Measurements from ENCODE around the gene WNT3. TPM values are rescaled to one million over a fixed set of nuclear protein-coding genes. Genes with fewer than 3 reads are reported as not detected.

Gene WNT3
- polyA plus RNA-seq, 2 of the 4 experiments (the other 2 are of a cell fraction) = 8.3 to 10.8 TPM

DNA sequence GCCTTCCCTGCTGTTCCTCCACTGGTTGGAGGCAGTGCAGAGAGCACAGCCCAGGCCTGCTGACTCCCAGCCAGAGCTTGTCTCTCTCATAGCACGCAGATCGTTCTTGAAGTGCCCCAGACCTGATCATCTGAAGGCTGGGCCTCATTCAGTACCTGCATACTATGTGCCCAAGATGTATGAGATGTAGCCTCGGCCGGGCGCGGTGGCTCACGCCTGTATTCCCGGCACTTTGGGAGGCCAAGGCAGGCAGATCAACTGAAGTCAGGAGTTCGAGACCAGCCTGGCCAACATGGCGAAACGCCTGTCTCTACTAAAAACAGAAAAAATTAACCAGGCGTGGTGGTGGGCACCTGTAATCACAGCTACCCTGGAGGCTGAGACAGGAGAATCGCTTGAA is 31.0 kb downstream of the WNT3 start:
- ChIA-PET CTCF (interaction anchor here (0.7 to 5.5 kb wide), 6 partner anchors 9 to 55 kb away, joined by 3 to 33 read pairs (median 4); no protein-coding TSS in a partner anchor), POLR2A (no interaction called here)
- no peaks in the 10 kb centered on the region for H3K9me3 ChIP-seq
- H3K27ac ChIP-seq = no peak overlapping the region
- 0 out of 3 replicates have a peak, but pooled peaks cover 3% of the 10 kb centered on the region for H3K4me1 ChIP-seq
- 84% methylated on average over 13 of the region's 13 CpGs for WGBS (ENCODE audit: missing lambda C conversion rate)
- FAIRE-seq (no peak), DNase-seq (ENCODE audit: low read depth in 1 of 2, low spot score in 1 of 2) (no peak), ATAC-seq (no peak)
- no peak overlapping the region for H3K4me3 ChIP-seq
- TF ChIP-seq FOSB (CRISPR knock-in tag; IDR thresholded peaks at IDR 0.05) (no peak), KDM1A (IDR thresholded peaks at IDR 0.05; ENCODE audit: low read depth) (no peak), CHD2 (IDR thresholded peaks at IDR 0.05; ENCODE audit: low read length, partially characterized antibody) (no peak), HEYL (CRISPR knock-in tag; IDR thresholded peaks at IDR 0.05) (no peak), JUN (IDR thresholded peaks at IDR 0.05) (no peak), POLR2A (IDR thresholded peaks at IDR 0.05; ENCODE audit: low read length) (no peak)
- TF ChIP-seq, protein P1, sequence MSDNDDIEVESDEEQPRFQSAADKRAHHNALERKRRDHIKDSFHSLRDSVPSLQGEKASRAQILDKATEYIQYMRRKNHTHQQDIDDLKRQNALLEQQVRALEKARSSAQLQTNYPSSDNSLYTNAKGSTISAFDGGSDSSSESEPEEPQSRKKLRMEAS (IDR thresholded peaks at IDR 0.05) = no peak
- TF ChIP-seq, protein P2, sequence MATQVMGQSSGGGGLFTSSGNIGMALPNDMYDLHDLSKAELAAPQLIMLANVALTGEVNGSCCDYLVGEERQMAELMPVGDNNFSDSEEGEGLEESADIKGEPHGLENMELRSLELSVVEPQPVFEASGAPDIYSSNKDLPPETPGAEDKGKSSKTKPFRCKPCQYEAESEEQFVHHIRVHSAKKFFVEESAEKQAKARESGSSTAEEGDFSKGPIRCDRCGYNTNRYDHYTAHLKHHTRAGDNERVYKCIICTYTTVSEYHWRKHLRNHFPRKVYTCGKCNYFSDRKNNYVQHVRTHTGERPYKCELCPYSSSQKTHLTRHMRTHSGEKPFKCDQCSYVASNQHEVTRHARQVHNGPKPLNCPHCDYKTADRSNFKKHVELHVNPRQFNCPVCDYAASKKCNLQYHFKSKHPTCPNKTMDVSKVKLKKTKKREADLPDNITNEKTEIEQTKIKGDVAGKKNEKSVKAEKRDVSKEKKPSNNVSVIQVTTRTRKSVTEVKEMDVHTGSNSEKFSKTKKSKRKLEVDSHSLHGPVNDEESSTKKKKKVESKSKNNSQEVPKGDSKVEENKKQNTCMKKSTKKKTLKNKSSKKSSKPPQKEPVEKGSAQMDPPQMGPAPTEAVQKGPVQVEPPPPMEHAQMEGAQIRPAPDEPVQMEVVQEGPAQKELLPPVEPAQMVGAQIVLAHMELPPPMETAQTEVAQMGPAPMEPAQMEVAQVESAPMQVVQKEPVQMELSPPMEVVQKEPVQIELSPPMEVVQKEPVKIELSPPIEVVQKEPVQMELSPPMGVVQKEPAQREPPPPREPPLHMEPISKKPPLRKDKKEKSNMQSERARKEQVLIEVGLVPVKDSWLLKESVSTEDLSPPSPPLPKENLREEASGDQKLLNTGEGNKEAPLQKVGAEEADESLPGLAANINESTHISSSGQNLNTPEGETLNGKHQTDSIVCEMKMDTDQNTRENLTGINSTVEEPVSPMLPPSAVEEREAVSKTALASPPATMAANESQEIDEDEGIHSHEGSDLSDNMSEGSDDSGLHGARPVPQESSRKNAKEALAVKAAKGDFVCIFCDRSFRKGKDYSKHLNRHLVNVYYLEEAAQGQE (IDR thresholded peaks at IDR 0.05) = no peak
- TF ChIP-seq, protein P3, sequence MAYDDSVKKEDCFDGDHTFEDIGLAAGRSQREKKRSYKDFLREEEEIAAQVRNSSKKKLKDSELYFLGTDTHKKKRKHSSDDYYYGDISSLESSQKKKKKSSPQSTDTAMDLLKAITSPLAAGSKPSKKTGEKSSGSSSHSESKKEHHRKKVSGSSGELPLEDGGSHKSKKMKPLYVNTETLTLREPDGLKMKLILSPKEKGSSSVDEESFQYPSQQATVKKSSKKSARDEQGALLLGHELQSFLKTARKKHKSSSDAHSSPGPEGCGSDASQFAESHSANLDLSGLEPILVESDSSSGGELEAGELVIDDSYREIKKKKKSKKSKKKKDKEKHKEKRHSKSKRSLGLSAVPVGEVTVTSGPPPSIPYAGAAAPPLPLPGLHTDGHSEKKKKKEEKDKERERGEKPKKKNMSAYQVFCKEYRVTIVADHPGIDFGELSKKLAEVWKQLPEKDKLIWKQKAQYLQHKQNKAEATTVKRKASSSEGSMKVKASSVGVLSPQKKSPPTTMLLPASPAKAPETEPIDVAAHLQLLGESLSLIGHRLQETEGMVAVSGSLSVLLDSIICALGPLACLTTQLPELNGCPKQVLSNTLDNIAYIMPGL (CRISPR knock-in tag; IDR thresholded peaks at IDR 0.05; ENCODE audit: borderline replicate concordance) = no peak
- no peak overlapping the region for H3K4me2 ChIP-seq

DNA sequence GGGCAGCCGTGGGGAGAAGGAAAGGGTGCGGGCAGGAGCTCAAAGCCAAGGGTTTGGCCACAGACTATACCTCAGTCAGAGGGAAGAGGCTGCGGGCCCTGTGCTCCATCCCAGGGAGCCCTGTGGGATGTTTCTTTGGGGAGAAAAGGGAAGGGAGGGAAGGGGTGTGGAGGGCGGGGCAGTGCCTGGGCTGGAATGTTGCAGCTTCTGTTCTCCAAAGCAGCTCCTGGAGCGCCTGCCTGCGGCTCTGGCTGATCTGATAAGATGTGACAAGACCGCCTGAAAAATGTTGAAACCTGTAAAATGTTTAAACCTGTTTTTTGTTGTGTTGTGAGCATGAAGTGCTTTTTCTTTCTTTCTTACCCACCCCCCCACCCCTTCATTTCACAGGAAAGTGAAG is 32.8 kb downstream of the WNT3 start:
- 0 out of 3 replicates have a peak, but pooled peaks cover 3% of the 10 kb centered on the region for H3K4me1 ChIP-seq
- H3K9me3 ChIP-seq = no peaks in the 10 kb centered on the region
- ChIA-PET POLR2A (no interaction called here), CTCF (interaction anchor here (0.6 to 5.5 kb wide), 6 partner anchors 19 to 56 kb away, joined by 3 to 33 read pairs (median 4); no protein-coding TSS in a partner anchor)
- no peak overlapping the region for H3K27ac ChIP-seq
- no peak overlapping the region for H3K4me3 ChIP-seq
- no peak for ATAC-seq
- 83% methylated on average over 7 of the region's 7 CpGs for WGBS (ENCODE audit: missing lambda C conversion rate)
- no peak overlapping the region for H3K4me2 ChIP-seq
- FAIRE-seq = no peak
- TF ChIP-seq NR3C1 (IDR thresholded peaks at IDR 0.05) = no peak
- TF ChIP-seq, protein P4, sequence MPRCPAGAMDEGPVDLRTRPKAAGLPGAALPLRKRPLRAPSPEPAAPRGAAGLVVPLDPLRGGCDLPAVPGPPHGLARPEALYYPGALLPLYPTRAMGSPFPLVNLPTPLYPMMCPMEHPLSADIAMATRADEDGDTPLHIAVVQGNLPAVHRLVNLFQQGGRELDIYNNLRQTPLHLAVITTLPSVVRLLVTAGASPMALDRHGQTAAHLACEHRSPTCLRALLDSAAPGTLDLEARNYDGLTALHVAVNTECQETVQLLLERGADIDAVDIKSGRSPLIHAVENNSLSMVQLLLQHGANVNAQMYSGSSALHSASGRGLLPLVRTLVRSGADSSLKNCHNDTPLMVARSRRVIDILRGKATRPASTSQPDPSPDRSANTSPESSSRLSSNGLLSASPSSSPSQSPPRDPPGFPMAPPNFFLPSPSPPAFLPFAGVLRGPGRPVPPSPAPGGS (IDR thresholded peaks at IDR 0.05) = no peak
- no peak for TF ChIP-seq SREBF2 (IDR thresholded peaks at IDR 0.05)
- TF ChIP-seq ESRRA (IDR thresholded peaks at IDR 0.05; ENCODE audit: borderline replicate concordance, low read length) = no peak
- no peak for TF ChIP-seq POLR2AphosphoS2 (conservative IDR thresholded peaks at IDR 0.05; ENCODE audit: low read length)
- TF ChIP-seq, protein P5, sequence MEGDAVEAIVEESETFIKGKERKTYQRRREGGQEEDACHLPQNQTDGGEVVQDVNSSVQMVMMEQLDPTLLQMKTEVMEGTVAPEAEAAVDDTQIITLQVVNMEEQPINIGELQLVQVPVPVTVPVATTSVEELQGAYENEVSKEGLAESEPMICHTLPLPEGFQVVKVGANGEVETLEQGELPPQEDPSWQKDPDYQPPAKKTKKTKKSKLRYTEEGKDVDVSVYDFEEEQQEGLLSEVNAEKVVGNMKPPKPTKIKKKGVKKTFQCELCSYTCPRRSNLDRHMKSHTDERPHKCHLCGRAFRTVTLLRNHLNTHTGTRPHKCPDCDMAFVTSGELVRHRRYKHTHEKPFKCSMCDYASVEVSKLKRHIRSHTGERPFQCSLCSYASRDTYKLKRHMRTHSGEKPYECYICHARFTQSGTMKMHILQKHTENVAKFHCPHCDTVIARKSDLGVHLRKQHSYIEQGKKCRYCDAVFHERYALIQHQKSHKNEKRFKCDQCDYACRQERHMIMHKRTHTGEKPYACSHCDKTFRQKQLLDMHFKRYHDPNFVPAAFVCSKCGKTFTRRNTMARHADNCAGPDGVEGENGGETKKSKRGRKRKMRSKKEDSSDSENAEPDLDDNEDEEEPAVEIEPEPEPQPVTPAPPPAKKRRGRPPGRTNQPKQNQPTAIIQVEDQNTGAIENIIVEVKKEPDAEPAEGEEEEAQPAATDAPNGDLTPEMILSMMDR (IDR thresholded peaks at IDR 0.05) = no peak
- no peak for TF ChIP-seq BHLHE40 (IDR thresholded peaks at IDR 0.05; ENCODE audit: low read depth, low read length)
- no peak for TF ChIP-seq CBX8 (IDR thresholded peaks at IDR 0.05)
- no peak for TF ChIP-seq MAFK (IDR thresholded peaks at IDR 0.05; ENCODE audit: partially characterized antibody)
- TF ChIP-seq JUN (IDR thresholded peaks at IDR 0.05) = no peak
- TF ChIP-seq FOXS1 (CRISPR knock-in tag; IDR thresholded peaks at IDR 0.05) = no peak
- TF ChIP-seq NFE2L2 (conservative IDR thresholded peaks at IDR 0.05; ENCODE audit: low read length) = no peak
- no peak for TF ChIP-seq PHF8 (IDR thresholded peaks at IDR 0.05; ENCODE audit: borderline replicate concordance, low read depth)
- TF ChIP-seq ZSCAN20 (CRISPR knock-in tag; IDR thresholded peaks at IDR 0.05) = no peak
- TF ChIP-seq KDM1A (IDR thresholded peaks at IDR 0.05; ENCODE audit: low read depth) = no peak
- no peak for TF ChIP-seq MAZ (IDR thresholded peaks at IDR 0.05; ENCODE audit: borderline replicate concordance, low read depth, low read length)
- TF ChIP-seq, protein P6, sequence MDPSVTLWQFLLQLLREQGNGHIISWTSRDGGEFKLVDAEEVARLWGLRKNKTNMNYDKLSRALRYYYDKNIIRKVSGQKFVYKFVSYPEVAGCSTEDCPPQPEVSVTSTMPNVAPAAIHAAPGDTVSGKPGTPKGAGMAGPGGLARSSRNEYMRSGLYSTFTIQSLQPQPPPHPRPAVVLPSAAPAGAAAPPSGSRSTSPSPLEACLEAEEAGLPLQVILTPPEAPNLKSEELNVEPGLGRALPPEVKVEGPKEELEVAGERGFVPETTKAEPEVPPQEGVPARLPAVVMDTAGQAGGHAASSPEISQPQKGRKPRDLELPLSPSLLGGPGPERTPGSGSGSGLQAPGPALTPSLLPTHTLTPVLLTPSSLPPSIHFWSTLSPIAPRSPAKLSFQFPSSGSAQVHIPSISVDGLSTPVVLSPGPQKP (IDR thresholded peaks at IDR 0.05; ENCODE audit: low read depth, low read length) = no peak
- no peak for DNase-seq (ENCODE audit: low read depth in 1 of 2, low spot score in 1 of 2)

All from A549 (cell line).